Measurements from ENCODE around the gene BCAM.

DNA sequence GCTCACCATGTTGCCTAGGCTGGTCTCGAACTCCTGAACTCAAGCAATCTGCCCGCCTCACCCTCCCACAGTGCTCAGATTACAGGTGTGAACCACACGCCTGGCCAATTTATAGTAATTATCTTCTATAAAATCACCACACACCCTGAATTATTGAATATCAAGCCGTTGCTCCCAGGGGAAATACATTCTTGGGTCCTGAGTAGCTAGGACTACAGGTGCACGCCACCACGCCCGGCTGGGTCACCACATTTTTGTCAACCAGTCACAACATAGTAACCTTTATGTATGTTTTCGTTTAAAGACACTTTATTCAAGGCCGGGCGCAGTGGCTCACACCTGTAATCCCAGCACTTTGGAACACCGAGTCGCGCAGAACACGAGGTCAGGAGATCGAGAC lies 22.9 kb upstream of the BCAM start:
- TF ChIP-seq ZNF311 (tag by site-specific recombination; IDR thresholded peaks at IDR 0.05; ENCODE audit: borderline replicate concordance) (no peak), ZSCAN30 (tag by site-specific recombination; IDR thresholded peaks at IDR 0.05) (no peak), ZNF670 (tag by site-specific recombination; IDR thresholded peaks at IDR 0.05; ENCODE audit: low read depth) (no peak), CTCF (tag by site-specific recombination; IDR thresholded peaks at IDR 0.05) (no peak), ZNF266 (tag by site-specific recombination; IDR thresholded peaks at IDR 0.05; ENCODE audit: low read depth) (no peak)

Data from HEK293 (cell line).